Medulla oblongata (tissue), 1 donor: ENCODE results near the gene ADAM12.

ENCODE experiments used
- DNase-seq: peaks from one replicate; pipeline ENCODE4 v3.0.0-alpha.2; 2015; ENCODE audit errors: extremely low spot score

ADAM12 gene

GRCh38 chr10:126016156-126016805 lies 372.0 kb downstream of the ADAM12 start:
- no peak for DNase-seq

DNA sequence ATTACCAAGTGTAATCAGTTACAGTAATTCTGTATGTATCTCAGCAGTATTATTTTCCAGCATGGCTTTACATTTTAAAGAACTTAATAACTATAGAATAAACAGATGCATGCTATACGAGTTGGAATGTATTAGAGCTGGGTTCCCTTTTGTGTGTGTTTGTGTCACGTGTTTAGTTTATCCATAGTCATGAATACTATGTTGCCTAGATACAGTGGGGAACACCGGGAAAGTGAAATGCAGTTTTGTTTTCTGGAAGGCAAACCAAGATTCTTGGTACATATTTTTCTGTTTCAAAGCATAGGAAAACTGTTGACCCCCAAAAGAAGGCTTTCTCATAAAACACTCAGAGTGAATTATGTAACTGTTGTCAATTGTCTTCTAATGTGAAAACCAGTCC lies 372.9 kb downstream of the ADAM12 start:
- DNase-seq = no peak

- DNase-seq = no peak
Measured at GRCh38 chr10:126014309-126014708, 374.0 kb downstream of the ADAM12 start.

- no peak for DNase-seq
Measured at GRCh38 chr10:126013489-126014281, 374.6 kb downstream of the ADAM12 start.

GRCh38 chr10:126012485-126012884 lies 375.8 kb downstream of the ADAM12 start:
- DNase-seq = no peak

DNA sequence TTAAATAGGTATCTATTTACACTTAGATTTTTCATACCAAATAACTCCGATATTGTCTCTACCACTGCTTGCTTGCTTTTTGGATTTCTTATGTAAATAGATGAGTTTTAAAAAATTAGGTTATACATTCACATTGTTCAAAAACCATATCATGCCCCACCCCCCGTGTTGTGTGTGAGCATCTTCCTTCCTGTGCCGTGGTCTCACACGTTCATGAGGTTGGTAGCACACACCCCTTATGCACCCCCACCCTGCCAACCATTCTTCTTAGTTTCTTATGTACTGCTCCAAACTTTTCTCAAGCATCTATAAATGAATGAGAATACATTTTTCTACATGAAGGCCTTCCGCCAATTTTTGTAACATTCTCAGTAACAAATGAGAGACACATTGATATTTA lies 376.3 kb downstream of the ADAM12 start:
- no peak for DNase-seq

DNA sequence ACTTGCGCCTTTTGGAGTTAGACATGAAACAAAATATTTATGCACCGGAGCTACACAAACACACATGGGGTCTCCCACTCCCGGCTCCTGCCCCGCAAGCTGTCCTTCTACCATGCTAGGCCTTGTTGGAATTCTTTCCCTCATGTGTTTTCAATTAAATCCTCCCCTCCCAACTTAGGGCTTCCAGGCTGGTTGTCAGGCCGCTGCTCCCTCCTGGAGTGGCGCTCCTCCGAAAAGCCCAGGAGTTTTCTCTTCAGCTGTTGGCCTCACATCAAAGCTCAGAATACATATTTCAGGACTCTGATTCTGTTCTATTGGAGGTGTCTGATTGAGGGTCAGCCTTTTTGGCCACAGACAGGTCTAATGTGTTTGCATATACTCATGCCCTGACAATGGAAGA lies 378.6 kb downstream of the ADAM12 start:
- no peak for DNase-seq

GRCh38 chr10:126006906-126007305 lies 381.4 kb downstream of the ADAM12 start:
- no peak for DNase-seq

GRCh38 chr10:126006264-126006663 lies 382.0 kb downstream of the ADAM12 start:
- DNase-seq = no peak

DNA sequence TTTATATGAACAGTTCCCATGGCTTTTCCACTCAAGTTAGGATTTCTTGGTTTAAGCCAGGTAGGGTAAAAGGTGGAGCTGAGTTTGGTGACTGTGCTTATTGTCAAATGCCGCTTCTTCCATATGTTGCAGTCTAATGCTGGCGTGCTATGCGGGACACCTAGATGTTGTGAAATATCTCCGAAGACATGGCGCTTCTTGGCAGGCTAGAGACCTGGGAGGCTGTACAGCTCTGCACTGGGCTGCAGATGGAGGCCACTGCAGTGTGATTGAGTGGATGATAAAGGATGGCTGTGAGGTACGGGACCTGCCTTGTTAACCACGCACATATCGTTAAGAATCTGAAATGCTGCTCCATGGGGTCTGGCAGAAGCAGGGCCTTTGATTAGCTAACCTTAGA lies 383.5 kb downstream of the ADAM12 start:
- DNase-seq = no peak

DNA sequence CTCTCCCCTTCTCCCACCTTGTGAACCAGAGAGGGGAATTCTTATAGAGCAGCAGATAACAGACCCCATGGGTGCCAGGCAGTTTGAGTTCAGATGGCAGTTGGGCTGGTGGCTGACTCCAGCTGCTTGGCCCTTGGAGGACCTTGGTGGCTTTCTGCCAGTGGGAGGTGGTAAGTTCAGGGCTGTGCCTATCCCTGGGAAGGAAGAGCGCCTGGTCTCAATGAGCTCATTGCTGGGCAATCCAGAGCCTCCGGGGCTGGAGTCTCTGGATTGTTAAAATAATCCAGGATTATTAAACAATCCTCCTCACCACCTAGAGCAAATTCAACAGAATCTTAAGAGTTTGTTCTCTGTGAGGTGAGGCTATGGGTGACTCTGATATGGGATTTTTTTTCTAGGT lies 386.7 kb downstream of the ADAM12 start:
- no peak for DNase-seq

- no peak for DNase-seq
Measured at GRCh38 chr10:125999694-126000093, 388.6 kb downstream of the ADAM12 start.

DNA sequence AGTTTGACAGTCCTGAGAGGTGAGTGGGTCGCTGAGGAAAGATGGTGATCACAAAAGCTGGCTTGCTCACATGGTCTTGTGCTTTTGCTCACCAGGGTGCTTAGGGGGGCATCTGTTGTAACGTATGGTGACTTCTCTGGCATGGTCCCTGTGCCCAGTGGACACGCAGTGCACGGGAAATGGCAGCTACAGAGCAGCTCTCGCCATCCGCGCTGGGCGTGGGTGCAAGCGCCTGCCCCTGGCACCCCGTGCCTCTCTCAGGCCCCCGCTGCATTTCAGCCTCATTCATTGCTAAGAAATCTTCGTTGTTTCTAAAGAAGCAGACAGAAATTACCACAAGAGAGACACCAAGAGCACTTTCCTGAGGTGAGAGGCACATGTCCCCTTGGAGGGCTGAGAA lies 390.7 kb downstream of the ADAM12 start:
- DNase-seq = no peak

- no peak for DNase-seq
Measured at GRCh38 chr10:125995726-125996304, 392.5 kb downstream of the ADAM12 start.

DNA sequence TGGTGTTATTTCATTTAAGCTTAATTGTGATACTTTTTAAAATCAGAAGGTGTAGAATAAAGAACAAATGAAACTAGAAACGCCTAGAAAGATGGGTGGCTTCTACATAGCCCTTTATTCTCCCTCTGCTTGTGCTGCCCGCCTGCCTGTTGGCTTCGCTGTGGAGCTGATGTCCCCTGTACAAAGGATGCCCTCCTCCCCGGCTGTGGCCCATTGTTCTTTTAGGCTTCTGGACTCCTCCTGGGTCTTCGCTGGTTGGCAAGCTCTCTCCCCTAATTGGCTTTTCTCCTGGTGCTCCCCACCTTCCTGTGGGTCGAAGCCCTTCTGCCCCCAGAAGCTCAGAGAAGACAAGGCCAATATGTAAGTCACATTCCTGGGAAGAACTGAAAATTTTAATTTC lies 393.7 kb downstream of the ADAM12 start:
- DNase-seq = no peak

GRCh38 chr10:125992254-125992653 lies 396.0 kb downstream of the ADAM12 start:
- DNase-seq = no peak

DNA sequence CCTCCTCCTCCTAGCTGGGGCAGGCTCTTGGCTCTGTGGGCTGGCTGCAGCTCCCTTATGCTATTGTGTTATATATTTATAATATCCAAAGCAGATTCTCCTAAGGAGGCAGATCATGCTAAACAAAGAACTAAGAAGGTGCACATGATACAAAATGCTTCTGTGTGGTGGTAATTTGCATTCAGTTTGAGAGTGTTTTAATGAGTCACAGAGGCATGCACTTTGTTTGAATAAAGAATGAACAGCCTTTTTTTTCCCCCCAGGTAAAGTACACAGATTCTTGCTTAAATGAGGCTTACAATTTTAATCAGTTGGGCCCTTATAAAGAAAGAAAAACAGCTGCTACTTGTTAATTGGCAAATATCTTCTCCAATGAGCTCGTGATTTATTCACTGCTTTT lies 396.9 kb downstream of the ADAM12 start:
- DNase-seq = no peak

GRCh38 chr10:125990974-125991373 lies 397.3 kb downstream of the ADAM12 start:
- no peak for DNase-seq

DNA sequence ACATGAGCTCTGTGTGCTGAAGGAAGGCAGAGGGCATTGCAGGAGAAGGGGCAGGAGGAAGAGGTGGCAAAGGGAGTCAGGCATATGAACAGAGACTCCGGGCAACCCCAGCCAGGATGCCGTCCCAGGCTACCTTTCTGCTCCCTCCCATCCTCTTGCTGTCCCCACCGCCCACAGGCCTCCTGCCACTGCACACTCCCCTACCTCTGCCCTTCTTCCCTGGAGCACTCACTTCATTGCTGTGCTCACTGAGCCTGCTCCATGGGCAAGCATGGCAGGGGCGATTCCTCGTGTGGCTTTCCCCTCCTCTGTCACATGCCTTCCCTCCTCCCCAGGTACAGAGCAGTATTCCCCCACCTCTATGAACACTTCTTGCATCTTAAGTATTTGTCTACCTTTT lies 398.5 kb downstream of the ADAM12 start:
- DNase-seq = no peak

- no peak for DNase-seq
Measured at GRCh38 chr10:125985557-125986240, 402.6 kb downstream of the ADAM12 start.

GRCh38 chr10:125984865-125985495 lies 403.3 kb downstream of the ADAM12 start:
- no peak for DNase-seq

DNA sequence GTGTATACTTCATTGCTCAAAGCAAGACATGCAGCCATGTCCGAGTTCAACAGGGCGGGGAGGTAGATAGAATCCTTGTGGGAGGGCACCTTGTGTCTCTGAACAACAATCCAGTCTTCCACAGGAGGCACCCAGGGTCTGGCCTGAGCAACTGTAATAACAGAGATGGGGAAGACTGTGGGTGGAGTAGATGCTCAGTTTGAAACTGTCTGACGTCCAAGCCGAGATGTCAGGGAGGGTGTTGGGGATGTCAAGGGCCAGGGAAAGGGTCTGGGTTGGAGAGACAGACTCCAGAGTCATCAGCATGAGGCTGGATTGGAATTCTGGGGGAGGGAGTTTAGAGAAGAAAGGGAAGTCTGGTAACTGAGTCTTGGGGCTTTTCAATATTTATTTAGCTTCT lies 403.9 kb downstream of the ADAM12 start:
- DNase-seq = no peak
